Hepatocyte (in vitro differentiated cells): ENCODE data around the gene CTNNA2. TPM values are rescaled to one million over a fixed set of nuclear protein-coding genes. Genes with fewer than 3 reads are reported as not detected.

Source experiments
- DNase-seq: peaks from one replicate; pipeline ENCODE4 v3.0.0-alpha.2; 2016; ENCODE audit warnings: low spot score
- H2AFZ ChIP-seq: fragments of 200-600 bp; sonication (generic); 2 replicates; pipeline ENCODE4 v1.6.0; 2016; ENCODE audit warnings: antibody characterized with exemption, mild to moderate bottlenecking
- H3K27ac ChIP-seq: fragments of 200-600 bp; sonication (generic); 2 replicates; pipeline ENCODE4 v1.5.1; 2016; ENCODE audit warnings: mild to moderate bottlenecking
- H3K27me3 ChIP-seq: fragments of 200-600 bp; sonication (generic); 2 replicates; pipeline ENCODE4 v1.6.1; 2016
- H3K36me3 ChIP-seq: fragments of 200-600 bp; sonication (generic); replicated peaks from 2 replicates; pipeline ENCODE4 v1.5.1; 2016; ENCODE audit warnings: low read depth; ENCODE audit not compliant: insufficient read depth
- H3K4me1 ChIP-seq: fragments of 200-600 bp; sonication (generic); 2 replicates; pipeline ENCODE4 v1.5.1; 2016; ENCODE audit warnings: mild to moderate bottlenecking, moderate library complexity; ENCODE audit not compliant: insufficient read depth
- H3K4me2 ChIP-seq: fragments of 200-600 bp; sonication (generic); 2 replicates; pipeline ENCODE4 v1.6.0; 2016
- H3K4me3 ChIP-seq: fragments of 200-600 bp; sonication (generic); 2 replicates; pipeline ENCODE4 v1.5.1; 2016; ENCODE audit warnings: mild to moderate bottlenecking
- H3K79me2 ChIP-seq: fragments of 200-600 bp; sonication (generic); 2 replicates; pipeline ENCODE4 v1.6.0; 2017; ENCODE audit warnings: mild to moderate bottlenecking
- H3K9me2 ChIP-seq: fragments of 200-600 bp; sonication (generic); replicated peaks from 2 replicates; pipeline ENCODE4 v1.6.0; 2017; ENCODE audit warnings: mild to moderate bottlenecking; ENCODE audit not compliant: insufficient read depth
- H3K9me3 ChIP-seq: fragments of 200-600 bp; sonication (generic); 2 replicates; pipeline ENCODE4 v1.5.1; 2016; ENCODE audit warnings: low read depth, mild to moderate bottlenecking
- H4K20me1 ChIP-seq: fragments of 200-600 bp; sonication (generic); 2 replicates; pipeline ENCODE4 v1.6.0; 2016; ENCODE audit warnings: mild to moderate bottlenecking; ENCODE audit not compliant: insufficient read depth, poor library complexity, severe bottlenecking
- CTCF ChIP-seq: fragments of 200-600 bp; sonication (generic); IDR thresholded peaks from 2 replicates; pipeline ENCODE4 v1.5.1; 2016; ENCODE audit warnings: antibody characterized with exemption, mild to moderate bottlenecking; ENCODE audit not compliant: poor library complexity
- EZH2 ChIP-seq: fragments of 200-600 bp; sonication (generic); IDR thresholded peaks from 2 replicates; pipeline ENCODE4 v1.6.1; 2016; ENCODE audit warnings: antibody characterized with exemption, mild to moderate bottlenecking, borderline replicate concordance
- EZH2phosphoT487 ChIP-seq: fragments of 200-600 bp; sonication (generic); IDR thresholded peaks from one replicate; pipeline ENCODE4 v1.6.1; 2018; ENCODE audit warnings: antibody characterized with exemption, mild to moderate bottlenecking, low read depth, moderate library complexity; ENCODE audit not compliant: unreplicated experiment, severe bottlenecking
- WGBS: methylation state at CpG from one replicate; pipeline ENCODE4 v1.1.6; 2016; ENCODE audit warnings: low lambda C conversion rate; ENCODE audit errors: missing lambda C conversion rate; 5-methylcytosine and 5-hydroxymethylcytosine counted together
- polyA plus RNA-seq: library from polyadenylated mRNA; unstranded; fragments of >200 nt; fragmentation: Nextera tagmentation; extraction: Ambion mirVana; gene quantifications from 2 replicates; pipeline ENCODE4 v1.2.1, GENCODE V29; 2016
- total RNA-seq: library from RNA; depleted of rRNA; stranded (reverse); fragments of >200 nt; gene quantifications from 2 replicates; pipeline ENCODE4 v1.2.3, GENCODE V29; 2014

CTNNA2 gene
- total and polyA plus RNA-seq, 2 experiments from 2014 or later: 0.79 to 4.4 TPM

GRCh38 chr2:79782576-79783452 lies 270.0 kb downstream of the CTNNA2 start:
- 60% methylated on average over 4 of the region's 4 CpGs for WGBS
- Histone ChIP-seq H2AFZ (no peak overlapping the region), H4K20me1 (no peaks in the 10 kb centered on the region), H3K4me3 (no peak overlapping the region), H3K9me3 (no peaks in the 10 kb centered on the region), H3K9me2 (no peaks in the 10 kb centered on the region), H3K79me2 (no peaks in the 10 kb centered on the region), H3K4me1 (no peaks in the 10 kb centered on the region), H3K27ac (no peak overlapping the region), H3K27me3 (no peaks in the 10 kb centered on the region), H3K36me3 (no peaks in the 10 kb centered on the region), H3K4me2 (no peak overlapping the region)
- no peak for DNase-seq
- TF ChIP-seq EZH2: no peak
- no peak for TF ChIP-seq CTCF

GRCh38 chr2:79788952-79789651 lies 276.3 kb downstream of the CTNNA2 start:
- Histone ChIP-seq H3K79me2 (no peaks in the 10 kb centered on the region), H3K36me3 (no peaks in the 10 kb centered on the region), H4K20me1 (no peaks in the 10 kb centered on the region), H3K4me1 (peaks cover 8% of the 10 kb centered on the region), H3K4me2 (peak overlapping the region; percentile 5), H3K4me3 (no peak overlapping the region), H3K9me3 (no peaks in the 10 kb centered on the region), H3K9me2 (no peaks in the 10 kb centered on the region), H3K27me3 (no peaks in the 10 kb centered on the region), H3K27ac (peak overlapping the region; percentile 79), H2AFZ (no peak overlapping the region)
- no peak for TF ChIP-seq EZH2phosphoT487
- no peak for TF ChIP-seq EZH2
- TF ChIP-seq CTCF: no peak
- DNase-seq: peak; percentile 39
- WGBS: 51% methylated on average over 7 of the region's 7 CpGs

- peak overlapping the region; percentile 79 for H3K27ac ChIP-seq
- H3K27me3 ChIP-seq: no peaks in the 10 kb centered on the region
- no peaks in the 10 kb centered on the region for H4K20me1 ChIP-seq
- no peaks in the 10 kb centered on the region for H3K9me2 ChIP-seq
- peaks cover 8% of the 10 kb centered on the region for H3K4me1 ChIP-seq
- no peak overlapping the region for H3K4me3 ChIP-seq
- no peak for TF ChIP-seq EZH2
- no peak for TF ChIP-seq CTCF
- TF ChIP-seq EZH2phosphoT487: no peak
- no peak overlapping the region for H2AFZ ChIP-seq
- no peaks in the 10 kb centered on the region for H3K79me2 ChIP-seq
- no peak overlapping the region for H3K4me2 ChIP-seq
- no peaks in the 10 kb centered on the region for H3K9me3 ChIP-seq
- 93% methylated on average over 3 of the region's 3 CpGs for WGBS
- H3K36me3 ChIP-seq: no peaks in the 10 kb centered on the region
- no peak for DNase-seq
These were observed 277.0 kb downstream of the CTNNA2 start for GRCh38 chr2:79789811-79790210.
